ENCODE measurements around the gene LDHA. TPM values are rescaled to one million over a fixed set of nuclear protein-coding genes. Genes with fewer than 3 reads are reported as not detected.

LDHA gene
- total and polyA plus RNA-seq, 2 of the 8 experiments (the other 6 are each of a cell fraction or from before 2014, with no cell fraction given), result 443 to 486 TPM

GRCh38 chr11:18393581-18394274, 635 bp upstream of the LDHA start (continued):
- TF ChIP-seq, protein P1, sequence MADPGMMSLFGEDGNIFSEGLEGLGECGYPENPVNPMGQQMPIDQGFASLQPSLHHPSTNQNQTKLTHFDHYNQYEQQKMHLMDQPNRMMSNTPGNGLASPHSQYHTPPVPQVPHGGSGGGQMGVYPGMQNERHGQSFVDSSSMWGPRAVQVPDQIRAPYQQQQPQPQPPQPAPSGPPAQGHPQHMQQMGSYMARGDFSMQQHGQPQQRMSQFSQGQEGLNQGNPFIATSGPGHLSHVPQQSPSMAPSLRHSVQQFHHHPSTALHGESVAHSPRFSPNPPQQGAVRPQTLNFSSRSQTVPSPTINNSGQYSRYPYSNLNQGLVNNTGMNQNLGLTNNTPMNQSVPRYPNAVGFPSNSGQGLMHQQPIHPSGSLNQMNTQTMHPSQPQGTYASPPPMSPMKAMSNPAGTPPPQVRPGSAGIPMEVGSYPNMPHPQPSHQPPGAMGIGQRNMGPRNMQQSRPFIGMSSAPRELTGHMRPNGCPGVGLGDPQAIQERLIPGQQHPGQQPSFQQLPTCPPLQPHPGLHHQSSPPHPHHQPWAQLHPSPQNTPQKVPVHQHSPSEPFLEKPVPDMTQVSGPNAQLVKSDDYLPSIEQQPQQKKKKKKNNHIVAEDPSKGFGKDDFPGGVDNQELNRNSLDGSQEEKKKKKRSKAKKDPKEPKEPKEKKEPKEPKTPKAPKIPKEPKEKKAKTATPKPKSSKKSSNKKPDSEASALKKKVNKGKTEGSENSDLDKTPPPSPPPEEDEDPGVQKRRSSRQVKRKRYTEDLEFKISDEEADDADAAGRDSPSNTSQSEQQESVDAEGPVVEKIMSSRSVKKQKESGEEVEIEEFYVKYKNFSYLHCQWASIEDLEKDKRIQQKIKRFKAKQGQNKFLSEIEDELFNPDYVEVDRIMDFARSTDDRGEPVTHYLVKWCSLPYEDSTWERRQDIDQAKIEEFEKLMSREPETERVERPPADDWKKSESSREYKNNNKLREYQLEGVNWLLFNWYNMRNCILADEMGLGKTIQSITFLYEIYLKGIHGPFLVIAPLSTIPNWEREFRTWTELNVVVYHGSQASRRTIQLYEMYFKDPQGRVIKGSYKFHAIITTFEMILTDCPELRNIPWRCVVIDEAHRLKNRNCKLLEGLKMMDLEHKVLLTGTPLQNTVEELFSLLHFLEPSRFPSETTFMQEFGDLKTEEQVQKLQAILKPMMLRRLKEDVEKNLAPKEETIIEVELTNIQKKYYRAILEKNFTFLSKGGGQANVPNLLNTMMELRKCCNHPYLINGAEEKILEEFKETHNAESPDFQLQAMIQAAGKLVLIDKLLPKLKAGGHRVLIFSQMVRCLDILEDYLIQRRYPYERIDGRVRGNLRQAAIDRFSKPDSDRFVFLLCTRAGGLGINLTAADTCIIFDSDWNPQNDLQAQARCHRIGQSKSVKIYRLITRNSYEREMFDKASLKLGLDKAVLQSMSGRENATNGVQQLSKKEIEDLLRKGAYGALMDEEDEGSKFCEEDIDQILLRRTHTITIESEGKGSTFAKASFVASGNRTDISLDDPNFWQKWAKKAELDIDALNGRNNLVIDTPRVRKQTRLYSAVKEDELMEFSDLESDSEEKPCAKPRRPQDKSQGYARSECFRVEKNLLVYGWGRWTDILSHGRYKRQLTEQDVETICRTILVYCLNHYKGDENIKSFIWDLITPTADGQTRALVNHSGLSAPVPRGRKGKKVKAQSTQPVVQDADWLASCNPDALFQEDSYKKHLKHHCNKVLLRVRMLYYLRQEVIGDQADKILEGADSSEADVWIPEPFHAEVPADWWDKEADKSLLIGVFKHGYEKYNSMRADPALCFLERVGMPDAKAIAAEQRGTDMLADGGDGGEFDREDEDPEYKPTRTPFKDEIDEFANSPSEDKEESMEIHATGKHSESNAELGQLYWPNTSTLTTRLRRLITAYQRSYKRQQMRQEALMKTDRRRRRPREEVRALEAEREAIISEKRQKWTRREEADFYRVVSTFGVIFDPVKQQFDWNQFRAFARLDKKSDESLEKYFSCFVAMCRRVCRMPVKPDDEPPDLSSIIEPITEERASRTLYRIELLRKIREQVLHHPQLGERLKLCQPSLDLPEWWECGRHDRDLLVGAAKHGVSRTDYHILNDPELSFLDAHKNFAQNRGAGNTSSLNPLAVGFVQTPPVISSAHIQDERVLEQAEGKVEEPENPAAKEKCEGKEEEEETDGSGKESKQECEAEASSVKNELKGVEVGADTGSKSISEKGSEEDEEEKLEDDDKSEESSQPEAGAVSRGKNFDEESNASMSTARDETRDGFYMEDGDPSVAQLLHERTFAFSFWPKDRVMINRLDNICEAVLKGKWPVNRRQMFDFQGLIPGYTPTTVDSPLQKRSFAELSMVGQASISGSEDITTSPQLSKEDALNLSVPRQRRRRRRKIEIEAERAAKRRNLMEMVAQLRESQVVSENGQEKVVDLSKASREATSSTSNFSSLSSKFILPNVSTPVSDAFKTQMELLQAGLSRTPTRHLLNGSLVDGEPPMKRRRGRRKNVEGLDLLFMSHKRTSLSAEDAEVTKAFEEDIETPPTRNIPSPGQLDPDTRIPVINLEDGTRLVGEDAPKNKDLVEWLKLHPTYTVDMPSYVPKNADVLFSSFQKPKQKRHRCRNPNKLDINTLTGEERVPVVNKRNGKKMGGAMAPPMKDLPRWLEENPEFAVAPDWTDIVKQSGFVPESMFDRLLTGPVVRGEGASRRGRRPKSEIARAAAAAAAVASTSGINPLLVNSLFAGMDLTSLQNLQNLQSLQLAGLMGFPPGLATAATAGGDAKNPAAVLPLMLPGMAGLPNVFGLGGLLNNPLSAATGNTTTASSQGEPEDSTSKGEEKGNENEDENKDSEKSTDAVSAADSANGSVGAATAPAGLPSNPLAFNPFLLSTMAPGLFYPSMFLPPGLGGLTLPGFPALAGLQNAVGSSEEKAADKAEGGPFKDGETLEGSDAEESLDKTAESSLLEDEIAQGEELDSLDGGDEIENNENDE (IDR thresholded peaks at IDR 0.05; ENCODE audit: insufficient replicate concordance, low read length), result no peak
- TF ChIP-seq SIN3A (conservative IDR thresholded peaks at IDR 0.05 in 1 of 2, IDR thresholded peaks at IDR 0.05 in 1 of 2; ENCODE audit: low read depth in 1 of 2, low read length in 2 of 2) (no peak), SP1 (IDR thresholded peaks at IDR 0.05; ENCODE audit: low read depth, low read length) (no peak), GABPA (IDR thresholded peaks at IDR 0.05; ENCODE audit: borderline replicate concordance, insufficient read depth, low read length) (no peak), KDM4A (IDR thresholded peaks at IDR 0.05; ENCODE audit: low read depth, low read length, severe bottlenecking) (no peak), CBX8 (IDR thresholded peaks at IDR 0.05; ENCODE audit: borderline replicate concordance, low read depth, low read length) (no peak), MAX (IDR thresholded peaks at IDR 0.05) (no peak), RNF2 (IDR thresholded peaks at IDR 0.05; ENCODE audit: borderline replicate concordance, low read depth, low read length, missing control alignments, poor library complexity, severe bottlenecking) (no peak), RAD21 (IDR thresholded peaks at IDR 0.05 in 1 of 2, conservative IDR thresholded peaks at IDR 0.05 in 1 of 2; ENCODE audit: low read depth in 2 of 2, low read length in 2 of 2) (no peak)
